Gastroesophageal sphincter (tissue), 4 donors: Measurements from ENCODE around the gene GP9. TPM values are rescaled to one million over a fixed set of nuclear protein-coding genes. Genes with fewer than 3 reads are reported as not detected.

Source experiments
- ATAC-seq: fragments of 150-250 bp; one replicate; pipeline ENCODE4 v1.9.1; 2016; ENCODE audit warnings: mild to moderate bottlenecking, moderate library complexity
- H3K27ac ChIP-seq, 4 donors: fragments of 200-600 bp; sonication (generic) in 3 of 4; 1 replicate in 3 of 4; 2 replicates in 1 of 4; pipeline ENCODE4 v1.5.1; 2016 to 2019
- H3K27me3 ChIP-seq: fragments of 200-600 bp; sonication (generic); one replicate; pipeline ENCODE4 v1.5.1; 2019
- H3K36me3 ChIP-seq, 2 donors: fragments of 200-600 bp; sonication (generic); one replicate each; pipeline ENCODE4 v1.5.1; 2019; ENCODE audit warnings: control low read depth in 1 of 2
- H3K4me1 ChIP-seq, 3 donors: fragments of 200-600 bp; sonication (generic); 1 replicate in 2 of 3; 2 replicates in 1 of 3; pipeline ENCODE4 v1.5.1; 2016 to 2019; ENCODE audit warnings: control low read depth in 2 of 3
- H3K4me3 ChIP-seq, 2 donors: fragments of 200-600 bp; sonication (generic); one replicate each; pipeline ENCODE4 v1.5.1; 2019; ENCODE audit warnings: mild to moderate bottlenecking in 1 of 2, moderate library complexity in 1 of 2
- H3K9me3 ChIP-seq, 3 donors: fragments of 200-600 bp; sonication (generic); one replicate each; pipeline ENCODE4 v1.5.1; 2017 to 2019; ENCODE audit warnings: control low read depth in 2 of 3
- CTCF ChIP-seq, 4 experiments: fragments of 200-600 bp in 2 of 4; fragments of 450-650 bp in 2 of 4; sonication (generic) in 1 of 4; IDR thresholded peaks; one replicate each; pipeline ENCODE4 v1.5.1; 2017 to 2019; ENCODE audit warnings: antibody characterized with exemption in 4 of 4, mild to moderate bottlenecking in 2 of 4, moderate library complexity in 2 of 4
- EP300 ChIP-seq: sonication (generic); formaldehyde crosslinking; IDR thresholded peaks from one replicate; pipeline ENCODE4 v1.6.1; 2017; ENCODE audit warnings: antibody characterized with exemption, mild to moderate bottlenecking
- POLR2A ChIP-seq, 2 donors: fragments of 450-650 bp; IDR thresholded peaks; one replicate each; pipeline ENCODE4 v1.6.1; 2017; ENCODE audit warnings: antibody characterized with exemption in 2 of 2, mild to moderate bottlenecking in 2 of 2, moderate library complexity in 1 of 2
- POLR2AphosphoS5 ChIP-seq: sonication (generic); formaldehyde crosslinking; IDR thresholded peaks from one replicate; pipeline ENCODE4 v1.6.1; 2017; ENCODE audit warnings: antibody characterized with exemption
- WGBS, 2 donors: methylation state at CpG; one replicate each; pipeline ENCODE4 v1.1.5; 2018; ENCODE audit warnings: low coverage in 1 of 2; 5-methylcytosine and 5-hydroxymethylcytosine counted together
- total RNA-seq, 4 donors: library from RNA; depleted of rRNA; stranded (reverse); fragments of >200 nt; gene quantifications; one replicate each; pipeline ENCODE4 v1.1.0, GENCODE V29; 2016

Gene GP9
- total RNA-seq, 4 donors from 2014 or later = not detected

- peaks cover 0 to 39% of the 10 kb centered on the region in 2 donors for H3K36me3 ChIP-seq
- WGBS, 2 donors = 71 to 90% methylated on average over 2 to 6 of the region's 7 CpGs
- no peak for TF ChIP-seq POLR2AphosphoS5
- no peak for TF ChIP-seq EP300
- no peak for TF ChIP-seq CTCF (IDR thresholded peaks at IDR 0.05)
- no peak for TF ChIP-seq POLR2A (IDR thresholded peaks at IDR 0.05)
- no peak overlapping the region for H3K4me3 ChIP-seq
- peaks cover 0 to 20% (median 0%) of the 10 kb centered on the region in 3 donors for H3K4me1 ChIP-seq
- H3K27me3 ChIP-seq = no peaks in the 10 kb centered on the region
- ATAC-seq = no peak
- no peak overlapping the region for H3K27ac ChIP-seq
- H3K9me3 ChIP-seq = no peaks in the 10 kb centered on the region
These were observed 42.7 kb downstream of the GP9 start for GRCh38 chr3:129103296-129103695.

GRCh38 chr3:129104051-129104450 lies 43.5 kb downstream of the GP9 start:
- 88 to 100% methylated on average over 1 to 3 of the region's 6 CpGs for WGBS, 2 donors
- no peak for ATAC-seq
- Histone ChIP-seq H3K4me3 (no peak overlapping the region), H3K9me3 (no peaks in the 10 kb centered on the region), H3K4me1 (peaks cover 0 to 20% (median 0%) of the 10 kb centered on the region in 3 donors), H3K36me3 (peaks cover 0 to 41% of the 10 kb centered on the region in 2 donors), H3K27me3 (no peaks in the 10 kb centered on the region), H3K27ac (no peak overlapping the region)
- TF ChIP-seq EP300 (no peak), POLR2AphosphoS5 (no peak), POLR2A (IDR thresholded peaks at IDR 0.05) (no peak), CTCF (IDR thresholded peaks at IDR 0.05) (no peak)

- 97 to 100% methylated on average over 4 to 5 of the region's 6 CpGs for WGBS, 2 donors
- no peak for TF ChIP-seq CTCF (IDR thresholded peaks at IDR 0.05)
- no peak for TF ChIP-seq POLR2AphosphoS5
- TF ChIP-seq POLR2A (IDR thresholded peaks at IDR 0.05) = no peak
- TF ChIP-seq EP300 = no peak
- no peaks in the 10 kb centered on the region for H3K27me3 ChIP-seq
- no peak overlapping the region for H3K27ac ChIP-seq
- H3K4me1 ChIP-seq = peaks cover 0 to 20% (median 0%) of the 10 kb centered on the region in 3 donors
- ATAC-seq = no peak
- no peaks in the 10 kb centered on the region for H3K9me3 ChIP-seq
- no peak overlapping the region for H3K4me3 ChIP-seq
- H3K36me3 ChIP-seq = peaks cover 0 to 46% of the 10 kb centered on the region in 2 donors
These were observed 44.0 kb downstream of the GP9 start for GRCh38 chr3:129104498-129105079.

- H3K4me1 ChIP-seq = peaks cover 0 to 20% (median 0%) of the 10 kb centered on the region in 3 donors
- H3K27me3 ChIP-seq = no peaks in the 10 kb centered on the region
- H3K27ac ChIP-seq = no peak overlapping the region
- peaks cover 0 to 48% of the 10 kb centered on the region in 2 donors for H3K36me3 ChIP-seq
- H3K4me3 ChIP-seq = no peak overlapping the region
- 55 to 65% methylated on average over 2 to 3 of the region's 4 CpGs for WGBS, 2 donors
- TF ChIP-seq POLR2AphosphoS5 = no peak
- TF ChIP-seq EP300 = no peak
- TF ChIP-seq POLR2A (IDR thresholded peaks at IDR 0.05) = no peak
- TF ChIP-seq CTCF (IDR thresholded peaks at IDR 0.05) = no peak
- ATAC-seq = no peak
- no peaks in the 10 kb centered on the region for H3K9me3 ChIP-seq
These were observed 45.3 kb downstream of the GP9 start for GRCh38 chr3:129105862-129106261.

GRCh38 chr3:129106320-129106719 lies 45.7 kb downstream of the GP9 start:
- 67% methylated on average over 3 of the region's 5 CpGs; no CpG with 5 or more reads in 1 of the 2 donors for WGBS, 2 donors
- H3K27me3 ChIP-seq = no peaks in the 10 kb centered on the region
- peaks cover 0 to 44% of the 10 kb centered on the region in 2 donors for H3K36me3 ChIP-seq
- no peak overlapping the region for H3K27ac ChIP-seq
- H3K9me3 ChIP-seq = no peaks in the 10 kb centered on the region
- TF ChIP-seq EP300 = no peak
- TF ChIP-seq CTCF (IDR thresholded peaks at IDR 0.05) = no peak
- no peak for TF ChIP-seq POLR2A (IDR thresholded peaks at IDR 0.05)
- no peak for TF ChIP-seq POLR2AphosphoS5
- H3K4me1 ChIP-seq = peaks cover 0 to 20% (median 0%) of the 10 kb centered on the region in 3 donors
- no peak for ATAC-seq
- H3K4me3 ChIP-seq = no peak overlapping the region
